ENCODE results near the gene HEXIM1. TPM values are rescaled to one million over a fixed set of nuclear protein-coding genes. Genes with fewer than 3 reads are reported as not detected.
"Not testable (repeated sequence)": the region's sequence is repeated elsewhere in the genome, so short reads cannot be mapped to it uniquely, and the experiment has no call there.

Gene HEXIM1
- total RNA-seq, 2 donors from 2014 or later, result 40.6 to 46.9 TPM

DNA sequence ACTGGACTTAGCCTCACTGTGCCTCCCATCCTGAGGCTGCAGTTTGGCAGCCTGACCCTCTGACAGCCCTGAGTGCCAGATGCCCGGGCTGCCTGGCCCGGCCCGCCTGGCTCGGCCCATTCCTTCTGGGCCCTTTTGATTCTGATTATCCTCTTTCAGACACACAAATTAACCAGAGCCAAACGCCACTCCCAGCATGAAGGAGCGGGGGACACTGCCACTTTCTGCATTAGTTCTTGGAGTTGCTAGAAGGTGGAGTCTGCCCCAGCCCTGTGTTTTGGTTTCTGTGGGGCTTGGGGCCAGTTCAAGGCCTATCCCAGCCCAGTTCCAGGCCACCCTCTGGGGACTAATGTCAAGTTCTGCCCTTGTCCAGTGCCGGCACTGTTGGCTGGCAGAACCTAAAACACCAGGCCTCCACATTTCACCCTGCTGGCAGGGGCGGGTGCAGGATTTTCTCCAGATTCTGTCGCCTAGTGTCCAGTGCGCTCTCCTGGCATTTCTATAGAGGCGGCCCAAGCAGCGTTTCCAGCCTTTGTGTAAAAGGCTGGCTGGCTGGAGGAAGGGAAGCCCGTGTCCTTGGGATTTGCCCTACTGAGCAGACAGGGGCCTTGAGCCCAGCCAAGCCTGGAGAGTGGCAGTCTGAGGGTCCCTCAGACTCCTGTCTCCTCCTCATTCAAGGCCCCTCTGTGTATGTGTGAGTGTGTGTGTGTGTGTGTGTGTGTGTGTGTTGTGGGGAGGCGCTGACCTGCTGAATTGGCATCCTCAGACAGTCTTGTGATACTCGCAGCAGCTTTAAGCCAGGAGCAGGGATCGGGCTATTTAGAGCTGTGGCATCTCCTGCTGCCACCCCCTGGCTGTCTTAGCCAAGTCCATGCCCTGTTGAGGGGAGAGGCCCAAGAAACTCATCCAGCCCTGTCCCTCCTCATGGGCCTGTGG lies 37.3 kb upstream of the HEXIM1 start:
- DNase-seq (ENCODE audit: low spot score), result no peak
- intact Hi-C loops (cut with DNase I), result no loop called here

GRCh38 chr17:45111850-45112249 lies 36.4 kb upstream of the HEXIM1 start:
- DNase-seq (ENCODE audit: low spot score), result no peak
- intact Hi-C loops (cut with DNase I), result no loop called here

DNA sequence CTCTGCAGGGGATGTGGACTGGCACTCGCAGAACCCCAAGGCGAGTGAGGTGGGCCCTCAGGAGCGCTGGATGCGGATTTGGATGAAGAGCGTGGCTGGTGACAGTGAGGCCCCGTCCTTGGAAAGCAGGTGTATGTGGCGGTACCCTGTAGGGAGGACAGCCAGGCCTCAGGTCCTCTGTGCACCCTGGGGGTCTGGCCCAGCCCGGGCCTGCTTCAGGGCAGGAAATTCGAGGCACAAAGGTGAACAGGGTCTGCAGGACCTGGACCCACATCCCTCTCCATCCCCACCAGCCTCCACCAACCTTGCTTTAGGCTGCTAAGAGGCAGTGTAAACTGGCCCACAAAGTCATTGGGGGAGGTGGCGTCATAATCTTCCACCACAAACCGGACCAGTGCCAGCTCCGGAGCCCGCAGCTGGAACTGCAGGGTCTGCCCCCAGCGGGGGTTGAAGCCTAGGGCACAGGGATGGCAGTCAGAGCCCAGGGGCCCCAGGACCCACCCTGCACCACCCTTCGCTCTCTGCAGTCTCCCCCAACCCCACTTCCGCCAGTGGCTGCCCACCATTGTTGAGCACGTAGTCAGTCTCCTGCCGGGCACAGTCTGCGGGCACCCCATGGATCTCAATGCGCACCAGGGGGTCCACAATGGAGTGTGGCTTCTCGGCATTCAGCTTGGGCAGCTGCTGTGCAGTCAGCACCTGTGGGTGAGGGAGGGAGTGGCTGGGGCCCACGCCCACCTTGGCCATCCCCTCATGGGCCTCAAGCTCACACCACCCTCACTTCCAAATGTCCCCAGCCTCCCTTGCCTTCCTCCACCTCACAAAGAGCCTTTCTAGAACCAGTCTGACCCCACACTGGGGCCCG lies 35.5 kb upstream of the HEXIM1 start:
- DNase-seq (ENCODE audit: low spot score), result no peak
- intact Hi-C loops (cut with DNase I), result no loop called here

DNA sequence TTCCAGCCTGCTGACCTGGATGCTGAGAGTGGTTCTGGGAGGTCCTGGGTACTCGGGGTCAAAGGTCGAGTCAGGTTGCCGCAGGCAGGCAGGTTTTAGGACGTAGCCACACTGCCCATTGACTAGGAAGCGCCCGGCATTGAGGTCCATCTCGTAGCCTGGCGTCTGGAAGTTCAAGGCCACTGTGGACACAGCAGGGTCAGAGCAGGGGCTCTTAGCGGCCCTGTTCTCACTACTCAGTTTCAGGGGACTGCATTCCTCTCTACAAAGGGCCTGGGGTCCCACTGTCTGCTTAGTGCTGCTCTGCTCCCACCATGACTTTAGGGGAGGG lies 34.9 kb upstream of the HEXIM1 start:
- no peak for DNase-seq (ENCODE audit: low spot score)
- intact Hi-C loops (cut with DNase I), result no loop called here

DNA sequence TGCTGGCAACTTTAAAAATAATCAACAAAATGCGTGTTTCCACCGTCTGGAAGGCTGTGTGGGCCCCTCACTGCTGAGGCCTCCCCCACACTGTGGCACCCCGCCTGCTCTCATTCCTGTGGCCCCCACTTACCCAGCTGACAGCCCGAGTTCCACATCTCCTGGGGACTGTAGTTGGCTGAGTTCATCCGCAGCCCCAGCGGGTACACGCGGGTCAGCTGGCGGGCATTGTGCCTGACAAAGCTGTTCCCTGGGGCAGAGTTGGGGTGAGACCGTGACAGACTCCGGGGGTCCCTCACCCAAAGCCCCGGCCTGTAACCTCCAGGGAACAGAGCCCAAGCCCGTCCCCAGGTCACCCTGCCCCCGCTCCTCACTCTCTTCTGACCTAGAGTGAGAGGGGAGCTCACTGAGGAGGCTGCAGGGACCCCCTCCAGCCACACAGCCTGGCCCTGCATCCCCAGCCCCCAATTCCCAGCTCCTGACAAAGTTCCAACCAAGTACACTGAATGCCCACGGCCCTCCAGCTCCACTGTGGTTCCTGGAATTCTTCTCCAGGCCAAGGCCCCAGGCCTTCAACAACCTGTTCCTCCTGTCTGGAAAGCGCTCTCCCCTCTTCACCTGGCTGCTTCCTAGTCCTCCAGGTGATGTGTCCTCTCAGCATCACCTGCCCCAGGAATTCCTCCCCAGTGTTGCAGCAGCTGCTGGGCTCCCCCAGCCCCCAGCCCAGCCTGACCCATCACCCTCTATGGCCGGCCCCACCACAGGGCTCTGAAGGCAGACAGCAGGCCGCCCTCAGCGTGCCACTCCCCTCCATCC lies 34.0 kb upstream of the HEXIM1 start:
- intact Hi-C loops (cut with DNase I), result no loop called here
- DNase-seq (ENCODE audit: low spot score), result no peak

DNA sequence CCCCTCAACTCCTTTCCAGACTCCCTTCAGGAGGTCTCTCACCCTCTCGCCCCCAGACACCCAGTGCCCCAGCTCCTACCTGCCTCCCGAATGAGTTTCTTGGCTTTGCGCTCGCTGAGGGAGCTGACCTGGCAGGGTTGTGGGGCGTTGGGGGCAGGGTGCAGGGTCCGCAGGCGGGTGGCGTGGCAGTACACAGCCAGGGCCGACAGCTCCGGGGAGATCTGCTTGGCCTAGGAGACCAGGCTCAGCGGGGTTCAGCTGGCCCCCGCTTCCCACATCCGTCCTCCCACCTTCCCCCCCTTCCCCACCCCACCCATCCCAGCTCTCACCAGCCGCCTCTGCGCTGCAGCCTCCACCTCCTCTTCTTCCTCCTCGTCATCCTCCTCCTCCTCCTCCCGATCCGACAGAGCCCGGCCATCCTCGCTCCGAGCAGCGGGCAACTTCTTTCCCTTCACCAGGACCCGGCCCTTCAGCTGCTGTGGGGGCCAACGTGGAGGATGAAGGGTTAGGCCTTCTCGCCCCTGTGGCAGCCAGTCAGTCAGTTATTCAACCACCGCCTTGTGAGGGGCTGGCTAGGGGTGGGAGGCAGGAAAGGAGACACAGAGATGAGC lies 33.2 kb upstream of the HEXIM1 start:
- intact Hi-C loops (cut with DNase I), result no loop called here
- DNase-seq (ENCODE audit: low spot score), result no peak

GRCh38 chr17:45115871-45116270 lies 32.4 kb upstream of the HEXIM1 start:
- DNase-seq (ENCODE audit: low spot score), result no peak
- intact Hi-C loops (cut with DNase I), result no loop called here

- intact Hi-C loops (cut with DNase I), result no loop called here
- DNase-seq (ENCODE audit: low spot score), result no peak
These were observed 31.8 kb upstream of the HEXIM1 start for GRCh38 chr17:45116434-45117016.

DNA sequence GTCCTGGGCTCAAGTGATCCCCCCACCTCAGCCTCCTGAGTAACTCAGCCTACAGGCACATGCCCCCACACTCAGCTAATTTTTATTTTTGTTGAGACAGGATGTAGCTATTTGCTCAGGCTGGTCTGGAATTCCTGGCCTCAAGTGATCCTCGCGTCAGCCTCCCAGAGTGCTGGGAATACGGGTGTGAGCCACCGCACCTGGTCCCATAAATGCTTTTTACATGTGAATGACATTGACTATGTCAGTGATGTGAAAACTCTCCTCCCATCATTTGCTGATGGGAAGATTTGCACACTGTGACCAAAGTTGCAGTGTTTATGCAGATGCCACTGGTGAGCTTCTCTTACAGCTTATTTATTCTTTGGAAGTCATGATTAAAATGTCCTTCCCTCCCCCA lies 30.9 kb upstream of the HEXIM1 start:
- intact Hi-C loops (cut with DNase I), result no loop called here
- no peak for DNase-seq (ENCODE audit: low spot score)

DNA sequence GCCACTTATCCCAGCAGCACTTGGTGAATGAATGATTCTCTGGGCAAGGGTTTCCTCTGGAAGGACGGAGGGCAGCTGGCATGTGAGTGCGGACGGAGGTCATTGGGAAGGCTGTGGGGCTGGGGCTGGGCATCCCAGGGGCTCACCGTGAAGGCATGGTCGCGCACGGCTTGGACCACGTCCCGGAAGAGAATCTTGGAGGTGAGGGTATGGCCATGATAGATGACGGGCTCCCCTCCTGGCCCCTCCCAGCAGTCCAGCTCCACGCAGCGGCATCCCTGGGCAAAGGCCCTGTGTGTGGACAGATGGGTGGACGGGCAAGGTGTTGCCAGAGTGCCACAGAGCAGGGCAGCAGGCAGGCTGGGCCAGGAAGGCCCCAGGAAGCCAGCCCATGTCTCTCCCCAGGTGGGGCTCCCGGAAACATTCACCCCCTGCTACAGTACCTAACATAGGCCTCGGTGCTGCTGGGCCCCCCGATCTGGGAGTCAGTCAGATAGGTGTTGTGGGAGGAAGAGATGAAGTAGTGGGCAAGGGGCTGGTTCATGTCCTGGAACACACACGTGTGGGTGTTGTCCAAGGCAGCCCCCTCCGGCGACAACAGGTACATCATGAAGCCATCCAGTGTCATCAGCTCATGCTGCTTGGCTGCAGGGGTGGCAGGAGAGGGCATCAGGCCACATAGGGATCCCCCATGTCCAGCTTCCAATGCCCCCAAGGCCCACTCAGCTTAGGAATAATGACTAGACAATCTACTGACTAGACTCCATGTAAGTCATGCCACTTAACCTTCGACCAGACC lies 30.2 kb upstream of the HEXIM1 start:
- no peak for DNase-seq (ENCODE audit: low spot score)
- intact Hi-C loops (cut with DNase I), result no loop called here

GRCh38 chr17:45118691-45119090 lies 29.6 kb upstream of the HEXIM1 start:
- intact Hi-C loops (cut with DNase I), result no loop called here
- DNase-seq (ENCODE audit: low spot score), result no peak

- DNase-seq (ENCODE audit: low spot score), result no peak
- intact Hi-C loops (cut with DNase I), result no loop called here
These were observed 28.3 kb upstream of the HEXIM1 start for GRCh38 chr17:45119964-45120363.

GRCh38 chr17:45120558-45120957 lies 27.7 kb upstream of the HEXIM1 start:
- DNase-seq (ENCODE audit: low spot score), result no peak
- intact Hi-C loops (cut with DNase I), result no loop called here

- intact Hi-C loops (cut with DNase I), result loop anchor here in 1 of 2 donors (1.0 kb wide), 1 partner anchor 26 kb away; no protein-coding TSS in a partner anchor
- no peak for DNase-seq (ENCODE audit: low spot score)
These were observed 27.2 kb upstream of the HEXIM1 start for GRCh38 chr17:45121055-45121454.

DNA sequence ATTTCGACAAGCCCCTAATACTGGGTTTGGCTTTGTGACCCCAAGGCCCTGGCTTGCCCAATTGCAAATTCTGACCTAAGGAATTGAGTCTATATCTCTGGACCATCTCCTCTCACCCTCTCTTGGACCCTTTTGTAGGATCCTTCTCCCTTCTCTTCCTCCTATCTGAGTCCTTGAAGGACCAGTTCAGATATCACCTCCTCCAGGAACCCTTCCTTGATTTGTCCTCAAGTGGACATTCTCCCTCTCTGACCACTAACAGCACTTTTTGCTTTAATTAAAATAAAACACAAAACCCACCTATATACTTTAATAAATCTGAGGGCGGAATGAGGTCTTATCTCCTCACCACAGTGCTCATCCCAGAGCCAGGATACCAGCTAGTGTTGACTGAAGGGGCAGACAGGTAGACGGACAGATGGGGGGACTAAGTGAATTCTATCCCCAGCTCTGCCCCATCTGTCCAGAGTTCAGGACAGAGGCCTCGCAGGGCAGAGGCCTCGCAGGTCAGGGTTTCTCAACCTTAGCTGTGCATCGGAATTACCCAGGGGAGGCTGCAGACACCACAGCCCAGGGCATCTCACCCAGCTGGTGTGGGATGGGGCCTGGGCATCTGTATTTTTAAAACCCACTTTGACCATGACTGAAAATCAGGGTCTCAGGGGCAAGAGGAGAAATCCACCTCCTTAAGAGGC lies 25.1 kb upstream of the HEXIM1 start:
- DNase-seq (ENCODE audit: low spot score), result no peak
- intact Hi-C loops (cut with DNase I), result no loop called here

DNA sequence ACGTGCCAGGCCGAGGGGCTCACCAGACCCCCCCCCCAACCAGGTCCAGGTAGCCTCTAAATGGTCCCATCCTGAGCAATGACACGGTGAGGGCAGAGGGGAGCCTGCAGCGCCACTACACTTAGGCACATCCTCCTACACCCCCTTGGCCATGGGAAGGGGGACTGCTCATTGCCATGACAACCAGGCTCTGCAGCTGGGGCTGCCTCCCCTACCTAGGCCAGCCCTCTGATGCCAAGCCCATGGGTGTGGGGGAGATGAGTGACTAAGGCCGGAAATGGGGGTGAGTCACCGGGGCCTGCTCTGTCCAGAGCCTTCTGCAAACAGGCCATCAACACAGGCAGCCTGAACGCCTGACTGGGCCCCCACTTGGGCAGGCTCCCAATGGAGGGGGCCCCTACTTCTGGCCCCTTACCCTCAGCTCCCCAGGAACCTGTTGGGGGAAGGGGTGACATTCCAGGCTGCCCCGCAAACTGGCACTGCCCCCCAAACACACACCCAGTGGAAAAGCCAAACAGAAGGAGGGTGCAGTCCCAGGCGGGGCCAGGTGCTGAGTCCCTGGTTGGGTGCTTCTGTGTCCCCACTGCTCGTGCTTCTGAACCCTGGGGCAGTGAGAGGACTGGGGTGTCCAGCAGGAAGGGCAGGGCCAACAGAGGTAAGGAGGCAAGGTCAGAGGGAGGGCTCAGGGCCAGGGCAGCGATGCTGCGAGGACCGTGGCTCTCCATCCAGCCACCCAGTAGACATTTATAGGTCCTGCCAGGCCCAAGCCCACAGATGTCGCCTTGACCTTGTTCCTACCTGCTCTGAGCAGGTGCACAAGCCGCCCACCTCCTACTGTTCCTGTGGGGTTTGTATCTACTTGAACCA lies 24.1 kb upstream of the HEXIM1 start:
- peak; percentile 93 for DNase-seq (ENCODE audit: low spot score)
- intact Hi-C loops (cut with DNase I), result no loop called here

- intact Hi-C loops (cut with DNase I); DNase-seq (ENCODE audit: low spot score): not testable (repeated sequence)
These were observed 23.5 kb upstream of the HEXIM1 start for GRCh38 chr17:45124797-45125122.

Data from posterior vena cava (tissue), 2 donors.